Omental fat pad (tissue), 4 donors: ENCODE results near the gene SLC39A9. TPM values are rescaled to one million over a fixed set of nuclear protein-coding genes. Genes with fewer than 3 reads are reported as not detected.

ENCODE experiments used
- ATAC-seq: fragments of 150-250 bp; one replicate; pipeline ENCODE4 v1.9.1; 2016; ENCODE audit warnings: mild to moderate bottlenecking, moderate library complexity; ENCODE audit not compliant: low FRiP score
- DNase-seq: peaks from one replicate; pipeline ENCODE4 v3.0.0-alpha.2; 2019; ENCODE audit warnings: low spot score
- CTCF ChIP-seq, 3 donors: fragments of 450-650 bp; IDR thresholded peaks; one replicate each; pipeline ENCODE4 v1.5.1; 2016 to 2017; ENCODE audit warnings: antibody characterized with exemption in 3 of 3, mild to moderate bottlenecking in 3 of 3, moderate library complexity in 2 of 3
- total RNA-seq, 4 donors: library from RNA; depleted of rRNA; stranded (reverse); fragments of >200 nt; gene quantifications; one replicate each; pipeline ENCODE4 v1.1.0, GENCODE V29; 2016

Gene SLC39A9
- total RNA-seq, 4 donors from 2014 or later, result 57.9 to 80.7 (median 69.6) TPM

- TF ChIP-seq CTCF (IDR thresholded peaks at IDR 0.05), result no peak
- no peak for DNase-seq
- ATAC-seq, result no peak
Measured at GRCh38 chr14:69354383-69355153, 43.9 kb upstream of the SLC39A9 start.

GRCh38 chr14:69355154-69355597 lies 43.3 kb upstream of the SLC39A9 start:
- ATAC-seq, result no peak
- no peak for DNase-seq
- no peak for TF ChIP-seq CTCF (IDR thresholded peaks at IDR 0.05)

DNA sequence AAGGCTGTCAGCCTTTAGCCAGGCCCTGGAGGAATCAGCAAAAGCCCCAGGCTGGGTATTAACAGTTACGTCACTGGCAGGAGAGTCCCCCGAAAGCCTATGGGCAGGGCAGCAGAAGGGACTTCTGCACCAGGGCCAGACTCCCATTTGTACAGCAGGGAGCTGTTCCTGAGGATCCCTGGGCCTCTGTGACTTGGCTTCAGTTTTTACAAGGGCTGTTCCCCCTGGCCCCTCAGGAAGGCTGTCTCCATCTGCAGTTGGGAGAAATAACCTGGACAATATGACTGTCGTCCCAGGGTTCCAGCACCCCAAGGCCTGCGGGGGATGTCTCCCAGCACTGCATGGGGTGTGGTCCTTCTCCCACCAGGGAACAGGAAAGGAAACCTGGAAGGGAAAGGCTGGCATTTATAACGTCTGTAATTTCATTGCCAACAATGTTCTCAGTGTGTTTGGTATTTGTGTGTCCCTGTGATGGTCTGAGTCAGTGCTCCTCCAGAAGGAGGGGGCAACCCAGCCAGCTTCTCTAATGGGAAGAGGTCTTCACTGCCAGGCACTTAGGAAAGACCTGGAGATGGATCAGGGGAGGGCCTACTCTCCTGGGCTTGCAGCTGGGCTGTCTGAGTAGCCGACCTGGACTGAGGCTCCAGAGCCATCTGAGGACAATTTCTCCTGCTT lies 42.7 kb upstream of the SLC39A9 start:
- ATAC-seq (peak; percentile 87), DNase-seq (no peak)
- no peak for TF ChIP-seq CTCF (IDR thresholded peaks at IDR 0.05)

DNA sequence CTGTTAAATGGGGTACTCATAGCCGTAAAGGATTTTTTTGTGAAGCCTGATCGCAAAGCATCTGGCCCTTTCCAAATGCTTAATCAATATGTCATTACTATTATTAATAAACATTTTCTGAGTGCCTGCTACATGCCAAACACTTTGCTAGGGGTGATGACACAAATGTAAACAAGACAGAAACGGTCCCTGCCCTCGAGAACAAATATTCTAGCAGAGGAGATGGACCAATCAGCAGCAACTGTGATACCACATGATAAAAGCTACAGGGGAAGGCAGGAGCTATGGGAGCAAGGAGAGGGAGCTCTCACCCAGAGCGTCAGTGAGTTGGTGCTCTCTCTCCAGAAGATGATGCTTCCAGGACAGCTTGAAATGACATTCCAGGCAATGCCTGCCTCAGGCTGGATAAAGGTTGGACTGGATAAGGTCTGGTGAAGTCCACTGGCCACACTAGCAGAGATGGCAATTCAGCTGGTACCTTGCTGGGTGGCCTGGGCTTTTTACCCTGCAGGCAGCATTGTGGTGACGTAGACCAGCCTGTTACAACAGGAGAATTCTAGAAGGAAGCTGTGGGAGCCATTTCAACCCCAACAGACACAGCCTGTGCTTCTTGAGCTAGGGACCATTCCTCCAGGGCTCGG lies 41.5 kb upstream of the SLC39A9 start:
- ATAC-seq (no peak), DNase-seq (no peak)
- no peak for TF ChIP-seq CTCF (IDR thresholded peaks at IDR 0.05)

GRCh38 chr14:69357544-69358200 lies 40.8 kb upstream of the SLC39A9 start:
- no peak for TF ChIP-seq CTCF (IDR thresholded peaks at IDR 0.05)
- no peak for ATAC-seq
- DNase-seq, result no peak

DNA sequence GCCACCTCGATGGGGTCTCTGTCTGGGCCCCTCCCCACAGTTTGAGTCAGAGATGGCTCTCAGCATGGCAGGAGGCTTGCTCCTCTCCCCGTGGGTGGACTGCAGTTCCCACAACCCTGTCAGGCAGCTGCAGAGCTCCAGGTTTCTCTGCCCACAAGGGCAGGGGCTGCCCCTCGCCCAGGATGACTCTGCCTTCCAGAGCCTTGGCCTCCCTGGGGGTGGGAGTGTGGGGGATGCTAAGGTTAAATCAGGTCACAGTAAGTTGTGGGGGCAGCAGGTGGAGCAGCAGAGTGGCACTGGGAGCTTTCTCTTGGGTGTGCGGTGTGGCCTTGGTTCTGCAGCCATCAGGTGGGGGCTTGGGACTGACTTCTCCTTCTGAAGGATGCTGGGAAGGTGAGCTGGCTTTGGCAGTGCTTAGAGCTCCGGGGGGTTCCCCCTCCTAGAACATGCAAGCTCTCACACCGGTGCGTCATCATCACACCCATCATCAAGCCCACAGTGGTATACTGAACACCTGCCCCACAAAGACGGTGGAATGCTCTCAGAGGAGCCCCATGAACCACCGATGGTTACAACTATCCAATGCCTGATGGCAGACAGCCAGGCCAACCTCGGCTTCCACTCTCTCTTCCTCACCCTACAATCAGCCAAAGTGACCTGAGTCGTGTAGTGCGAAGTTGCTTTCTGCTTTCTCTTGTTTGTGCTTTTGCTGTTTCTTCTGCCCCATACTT lies 40.1 kb upstream of the SLC39A9 start:
- ATAC-seq (no peak), DNase-seq (no peak)
- TF ChIP-seq CTCF (IDR thresholded peaks at IDR 0.05), result no peak
